ENCODE results near the gene CCDC93.

DNA sequence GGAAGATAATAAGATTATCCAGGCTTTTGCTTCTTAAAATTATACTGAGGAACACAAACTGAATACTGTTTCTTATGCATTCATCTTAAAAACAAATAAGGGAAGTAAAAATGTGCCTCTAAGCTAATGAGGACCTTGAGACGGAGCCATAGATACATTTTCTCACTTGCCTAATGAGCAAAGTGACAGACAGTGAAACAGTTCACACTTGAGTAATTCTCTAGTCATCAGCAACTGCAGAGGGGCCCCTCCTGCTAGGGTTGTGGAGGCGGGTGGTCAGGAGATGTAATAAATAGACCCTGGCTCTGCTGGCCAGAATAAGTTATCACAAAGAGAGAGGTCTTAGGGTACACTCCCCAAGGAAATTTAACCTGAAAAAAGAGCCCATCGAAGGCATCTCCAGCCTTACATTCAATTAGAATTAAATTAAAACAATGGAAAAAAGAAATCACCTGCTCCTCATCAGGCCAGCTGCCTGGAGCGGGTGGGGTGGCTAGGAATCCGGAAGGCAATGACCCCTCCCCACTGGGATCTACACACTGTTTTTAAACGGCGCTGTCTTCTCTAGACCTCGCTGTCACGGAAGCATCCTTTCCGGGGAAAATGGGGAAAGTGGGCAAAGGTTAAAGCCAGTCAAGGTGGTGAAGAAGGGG is 41.8 kb upstream of the CCDC93 start:
- no peak for TF ChIP-seq POLR2AphosphoS5 (IDR thresholded peaks at IDR 0.05; ENCODE audit: low read depth, low read length)
- TF ChIP-seq, protein P1, sequence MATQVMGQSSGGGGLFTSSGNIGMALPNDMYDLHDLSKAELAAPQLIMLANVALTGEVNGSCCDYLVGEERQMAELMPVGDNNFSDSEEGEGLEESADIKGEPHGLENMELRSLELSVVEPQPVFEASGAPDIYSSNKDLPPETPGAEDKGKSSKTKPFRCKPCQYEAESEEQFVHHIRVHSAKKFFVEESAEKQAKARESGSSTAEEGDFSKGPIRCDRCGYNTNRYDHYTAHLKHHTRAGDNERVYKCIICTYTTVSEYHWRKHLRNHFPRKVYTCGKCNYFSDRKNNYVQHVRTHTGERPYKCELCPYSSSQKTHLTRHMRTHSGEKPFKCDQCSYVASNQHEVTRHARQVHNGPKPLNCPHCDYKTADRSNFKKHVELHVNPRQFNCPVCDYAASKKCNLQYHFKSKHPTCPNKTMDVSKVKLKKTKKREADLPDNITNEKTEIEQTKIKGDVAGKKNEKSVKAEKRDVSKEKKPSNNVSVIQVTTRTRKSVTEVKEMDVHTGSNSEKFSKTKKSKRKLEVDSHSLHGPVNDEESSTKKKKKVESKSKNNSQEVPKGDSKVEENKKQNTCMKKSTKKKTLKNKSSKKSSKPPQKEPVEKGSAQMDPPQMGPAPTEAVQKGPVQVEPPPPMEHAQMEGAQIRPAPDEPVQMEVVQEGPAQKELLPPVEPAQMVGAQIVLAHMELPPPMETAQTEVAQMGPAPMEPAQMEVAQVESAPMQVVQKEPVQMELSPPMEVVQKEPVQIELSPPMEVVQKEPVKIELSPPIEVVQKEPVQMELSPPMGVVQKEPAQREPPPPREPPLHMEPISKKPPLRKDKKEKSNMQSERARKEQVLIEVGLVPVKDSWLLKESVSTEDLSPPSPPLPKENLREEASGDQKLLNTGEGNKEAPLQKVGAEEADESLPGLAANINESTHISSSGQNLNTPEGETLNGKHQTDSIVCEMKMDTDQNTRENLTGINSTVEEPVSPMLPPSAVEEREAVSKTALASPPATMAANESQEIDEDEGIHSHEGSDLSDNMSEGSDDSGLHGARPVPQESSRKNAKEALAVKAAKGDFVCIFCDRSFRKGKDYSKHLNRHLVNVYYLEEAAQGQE (IDR thresholded peaks at IDR 0.05; ENCODE audit: insufficient read depth in 1 of 2, low read depth in 2 of 2, low read length in 1 of 2): no peak
- TF ChIP-seq, protein P2, sequence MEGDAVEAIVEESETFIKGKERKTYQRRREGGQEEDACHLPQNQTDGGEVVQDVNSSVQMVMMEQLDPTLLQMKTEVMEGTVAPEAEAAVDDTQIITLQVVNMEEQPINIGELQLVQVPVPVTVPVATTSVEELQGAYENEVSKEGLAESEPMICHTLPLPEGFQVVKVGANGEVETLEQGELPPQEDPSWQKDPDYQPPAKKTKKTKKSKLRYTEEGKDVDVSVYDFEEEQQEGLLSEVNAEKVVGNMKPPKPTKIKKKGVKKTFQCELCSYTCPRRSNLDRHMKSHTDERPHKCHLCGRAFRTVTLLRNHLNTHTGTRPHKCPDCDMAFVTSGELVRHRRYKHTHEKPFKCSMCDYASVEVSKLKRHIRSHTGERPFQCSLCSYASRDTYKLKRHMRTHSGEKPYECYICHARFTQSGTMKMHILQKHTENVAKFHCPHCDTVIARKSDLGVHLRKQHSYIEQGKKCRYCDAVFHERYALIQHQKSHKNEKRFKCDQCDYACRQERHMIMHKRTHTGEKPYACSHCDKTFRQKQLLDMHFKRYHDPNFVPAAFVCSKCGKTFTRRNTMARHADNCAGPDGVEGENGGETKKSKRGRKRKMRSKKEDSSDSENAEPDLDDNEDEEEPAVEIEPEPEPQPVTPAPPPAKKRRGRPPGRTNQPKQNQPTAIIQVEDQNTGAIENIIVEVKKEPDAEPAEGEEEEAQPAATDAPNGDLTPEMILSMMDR (IDR thresholded peaks at IDR 0.05): no peak
- no peak for TF ChIP-seq TCF7L2 (IDR thresholded peaks at IDR 0.05; ENCODE audit: low read depth, low read length)
- no peak for TF ChIP-seq SIN3A (IDR thresholded peaks at IDR 0.05; ENCODE audit: borderline replicate concordance, insufficient read depth, low read depth, low read length)
